GM15510 (cell line): ENCODE results near the gene RNF128.

Experiments used
- POLR2A ChIP-seq: IDR thresholded peaks from 3 replicates; pipeline ENCODE4 v1.6.1; 2011; ENCODE audit warnings: borderline replicate concordance; ENCODE audit not compliant: insufficient read length; ENCODE audit errors: extremely low read depth

Gene RNF128

GRCh38 chrX:106728337-106728736, 1.8 kb downstream of the RNF128 start:
- TF ChIP-seq POLR2A = no peak

- no peak for TF ChIP-seq POLR2A
These were observed 3.9 kb downstream of the RNF128 start for GRCh38 chrX:106730401-106730800.

GRCh38 chrX:106731590-106731989, 5.1 kb downstream of the RNF128 start:
- TF ChIP-seq POLR2A = no peak

GRCh38 chrX:106734827-106735226, 8.3 kb downstream of the RNF128 start:
- no peak for TF ChIP-seq POLR2A

- no peak for TF ChIP-seq POLR2A
These were observed 13.8 kb downstream of the RNF128 start for GRCh38 chrX:106740193-106740780.

GRCh38 chrX:106742193-106742592, 15.7 kb downstream of the RNF128 start:
- no peak for TF ChIP-seq POLR2A

- TF ChIP-seq POLR2A = no peak
These were observed 16.3 kb downstream of the RNF128 start for GRCh38 chrX:106742805-106743204.

GRCh38 chrX:106748377-106748776, 21.9 kb downstream of the RNF128 start:
- no peak for TF ChIP-seq POLR2A

GRCh38 chrX:106751407-106751806, 24.9 kb downstream of the RNF128 start:
- TF ChIP-seq POLR2A = no peak

- no peak for TF ChIP-seq POLR2A
These were observed 25.7 kb downstream of the RNF128 start for GRCh38 chrX:106752101-106752678.

- TF ChIP-seq POLR2A = no peak
These were observed 48.5 kb downstream of the RNF128 start for GRCh38 chrX:106774981-106775380.

- TF ChIP-seq POLR2A = no peak
These were observed 53.8 kb downstream of the RNF128 start for GRCh38 chrX:106780264-106780663.

- no peak for TF ChIP-seq POLR2A
These were observed 54.3 kb downstream of the RNF128 start for GRCh38 chrX:106780664-106781377.

- no peak for TF ChIP-seq POLR2A
These were observed 57.2 kb downstream of the RNF128 start for GRCh38 chrX:106783716-106784115.

GRCh38 chrX:106791495-106791894, 65.0 kb downstream of the RNF128 start:
- TF ChIP-seq POLR2A = no peak

- no peak for TF ChIP-seq POLR2A
These were observed 75.5 kb downstream of the RNF128 start for GRCh38 chrX:106802063-106802387.
